Activated CD4-positive, alpha-beta T cell treated with anti-CD3 and anti-CD28 coated beads, Interleukin-2, amount 50 U/mL, for 1 hour (primary cell): ENCODE measurements around the gene CENPV.

Source experiments
- DNase-seq: peaks from one replicate; pipeline ENCODE4 v3.0.0-alpha.2; 2020

The CENPV gene

GRCh38 chr17:16358394-16358793 lies 5.1 kb upstream of the CENPV start:
- DNase-seq = no peak

DNA sequence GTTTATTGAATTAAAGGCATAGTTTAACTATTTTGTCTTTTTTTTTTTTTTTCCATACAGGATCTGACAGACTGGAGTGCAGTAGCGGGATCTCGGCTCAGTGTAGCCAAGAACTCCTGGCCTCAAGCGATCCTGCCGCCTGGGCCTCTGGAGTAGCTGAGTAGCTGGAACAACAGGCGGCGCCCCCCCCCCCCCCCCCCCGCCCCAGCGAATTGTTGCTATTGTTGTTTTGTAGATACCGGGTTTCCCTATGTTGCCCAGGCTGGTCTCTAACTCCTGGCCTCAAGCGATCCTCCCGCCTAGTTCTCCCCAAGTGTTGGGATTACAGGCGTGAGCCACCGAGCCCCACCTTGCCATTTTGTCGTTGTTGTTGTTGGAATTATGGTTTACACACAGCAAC lies 1.3 kb upstream of the CENPV start:
- DNase-seq = no peak

DNA sequence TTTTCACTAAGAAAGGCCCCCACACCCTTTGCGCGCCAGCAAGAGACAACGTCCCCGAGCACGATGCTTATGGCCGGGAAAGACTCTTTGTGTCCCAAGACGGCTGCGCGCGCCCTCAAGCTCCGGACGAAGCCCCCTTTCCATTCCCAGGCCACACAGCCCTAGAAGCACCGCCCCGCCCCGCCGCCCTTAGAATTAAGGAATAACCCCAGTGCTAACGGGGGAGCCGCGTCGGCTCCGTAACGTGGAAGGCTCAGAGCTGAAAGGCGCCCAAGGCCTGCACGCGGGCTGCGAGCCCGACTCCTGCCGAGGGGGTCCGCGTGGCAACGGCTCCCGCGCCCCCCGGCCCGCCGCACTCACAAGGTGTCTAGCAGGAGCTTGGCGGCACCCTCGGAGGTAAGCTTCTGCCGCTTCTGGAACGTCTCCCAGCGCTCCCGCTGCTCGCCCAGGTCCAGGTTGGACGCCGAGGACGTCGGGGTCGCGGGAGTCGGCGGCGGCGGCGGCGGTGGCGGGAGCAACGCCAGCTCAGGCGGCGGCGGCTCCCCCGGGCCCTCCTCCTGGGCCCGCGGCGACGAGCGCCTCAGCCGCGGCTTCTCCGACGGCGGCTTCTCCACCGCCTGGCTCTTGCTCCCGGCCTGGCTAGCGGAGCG lies 477 bp downstream of the CENPV start:
- peak; percentile 21 for DNase-seq

DNA sequence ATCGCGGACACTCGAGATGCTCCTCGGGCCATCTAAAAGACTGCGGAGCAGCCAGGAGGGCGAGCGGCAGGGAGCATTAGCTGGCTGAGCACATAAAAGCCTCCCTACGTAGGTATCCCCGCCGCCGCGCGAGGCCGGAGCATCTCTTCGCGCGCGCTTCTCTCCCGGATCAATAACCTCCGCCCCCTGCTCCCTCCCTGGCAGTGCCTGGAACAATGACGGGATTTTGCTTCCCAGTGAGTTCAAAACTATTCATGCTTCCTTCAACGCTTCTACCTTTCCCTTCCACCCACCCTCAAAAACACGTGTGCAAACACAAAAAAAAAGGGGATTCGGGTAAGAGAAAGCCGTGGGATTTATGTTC lies 984 bp downstream of the CENPV start:
- peak; percentile 17 for DNase-seq

DNA sequence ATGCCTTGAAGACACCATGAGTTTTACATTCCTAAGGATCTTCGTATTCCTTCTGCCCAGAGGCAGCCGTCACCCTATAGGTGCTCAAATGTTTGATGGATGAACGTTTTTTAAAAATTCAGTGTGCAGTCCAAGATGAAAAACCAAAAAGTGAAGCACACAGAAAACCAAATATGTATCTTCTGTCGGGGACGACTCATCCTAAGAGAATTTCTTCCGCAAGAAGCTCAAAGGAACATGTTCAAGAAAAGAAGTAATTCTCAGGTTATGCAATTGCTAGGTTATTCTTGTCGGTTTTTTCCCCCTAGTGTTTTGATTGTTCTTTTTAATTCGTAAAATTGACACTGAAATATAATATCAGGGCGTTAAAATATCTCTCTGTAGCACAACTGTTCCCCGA lies 1.4 kb downstream of the CENPV start:
- no peak for DNase-seq

GRCh38 chr17:16349431-16349830 lies 3.8 kb downstream of the CENPV start:
- DNase-seq = no peak

DNA sequence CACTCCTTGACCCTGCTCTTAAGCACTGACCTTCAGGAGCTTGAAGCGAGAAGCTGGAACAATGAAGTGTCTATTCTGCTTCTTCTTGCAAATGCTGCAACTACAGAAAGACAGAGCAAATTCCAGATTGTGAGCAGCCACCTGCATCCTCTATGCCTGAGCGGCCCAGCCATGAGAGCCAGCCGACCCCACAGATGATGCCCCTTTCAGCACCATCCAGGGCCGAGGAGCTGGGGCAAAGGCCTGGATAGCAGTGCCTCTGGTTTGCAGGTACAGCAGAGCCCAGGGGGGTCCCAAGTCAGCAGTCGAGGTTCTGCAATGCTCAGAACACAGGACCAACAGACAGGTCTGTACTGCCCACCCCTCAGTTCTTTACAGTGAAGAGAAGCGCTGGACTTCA lies 4.7 kb downstream of the CENPV start:
- no peak for DNase-seq

DNA sequence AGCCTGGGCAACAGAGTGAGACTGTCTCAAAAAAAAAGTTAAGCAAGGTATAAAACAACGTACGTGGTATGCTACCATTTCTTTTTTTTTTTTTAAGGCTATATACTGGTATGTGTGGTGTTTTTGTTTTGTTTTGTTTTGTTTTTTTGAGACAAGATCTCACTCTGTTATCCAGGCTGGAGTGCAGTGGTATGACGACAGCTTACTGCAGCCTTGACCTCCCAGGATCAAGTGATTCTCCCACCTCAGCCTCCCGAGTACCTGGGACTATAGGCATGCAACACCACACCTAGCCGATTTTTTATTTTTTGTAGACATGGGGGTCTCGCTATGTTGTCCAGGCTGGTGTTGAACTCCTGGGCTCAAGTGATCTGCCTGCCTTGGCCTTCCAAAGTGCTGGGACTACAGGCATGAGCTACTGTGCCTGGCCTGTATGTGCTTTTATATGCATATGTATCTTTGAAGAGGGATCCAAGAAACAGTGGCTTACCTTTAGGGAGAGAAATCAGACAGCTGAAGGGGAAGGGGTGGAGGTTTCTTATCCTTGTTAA lies 6.5 kb downstream of the CENPV start:
- no peak for DNase-seq

DNA sequence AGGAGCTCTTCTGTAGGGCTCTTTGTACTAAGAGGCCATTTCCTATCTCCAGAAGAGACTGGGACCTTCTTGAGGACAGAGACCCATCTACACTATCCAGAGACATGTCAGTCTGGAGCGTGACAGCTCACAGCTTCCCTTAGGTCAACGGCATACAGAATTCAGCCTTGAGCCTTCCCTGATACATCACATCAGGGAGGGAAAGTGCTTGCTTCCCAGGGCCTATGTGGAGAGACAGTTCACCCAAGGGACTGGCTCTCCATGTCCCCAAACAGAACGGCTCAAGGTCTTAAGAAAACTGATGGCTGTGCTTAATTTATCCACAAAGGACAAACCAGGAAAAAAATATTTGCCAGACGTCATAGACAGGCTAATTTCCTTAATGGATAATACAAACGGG lies 7.7 kb downstream of the CENPV start:
- no peak for DNase-seq

GRCh38 chr17:16343569-16343968 lies 9.7 kb downstream of the CENPV start:
- no peak for DNase-seq

DNA sequence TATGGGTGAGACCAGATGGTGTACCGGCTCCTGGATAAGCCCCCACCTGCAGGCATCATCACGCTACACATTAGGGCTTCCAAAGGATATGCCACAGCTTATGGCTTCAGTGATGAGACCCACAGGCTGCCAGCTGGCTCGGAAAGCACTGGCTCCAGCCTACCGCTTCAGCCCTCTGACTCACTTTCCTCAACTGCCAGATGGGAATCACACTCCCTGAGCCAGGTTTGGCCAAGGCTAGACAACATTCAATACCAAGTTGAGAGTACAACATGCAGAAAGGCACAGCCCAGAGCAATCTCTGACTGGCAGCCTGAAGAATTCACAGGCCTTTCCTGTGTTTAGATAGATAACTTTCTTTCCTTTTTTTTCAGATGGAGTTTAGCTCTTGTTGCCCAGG lies 10.3 kb downstream of the CENPV start:
- DNase-seq = no peak

- no peak for DNase-seq
These were observed 13.3 kb downstream of the CENPV start for GRCh38 chr17:16339959-16340358.

GRCh38 chr17:16339402-16339801 lies 13.9 kb downstream of the CENPV start:
- DNase-seq = no peak

- DNase-seq = no peak
These were observed 14.9 kb downstream of the CENPV start for GRCh38 chr17:16338391-16338790.

DNA sequence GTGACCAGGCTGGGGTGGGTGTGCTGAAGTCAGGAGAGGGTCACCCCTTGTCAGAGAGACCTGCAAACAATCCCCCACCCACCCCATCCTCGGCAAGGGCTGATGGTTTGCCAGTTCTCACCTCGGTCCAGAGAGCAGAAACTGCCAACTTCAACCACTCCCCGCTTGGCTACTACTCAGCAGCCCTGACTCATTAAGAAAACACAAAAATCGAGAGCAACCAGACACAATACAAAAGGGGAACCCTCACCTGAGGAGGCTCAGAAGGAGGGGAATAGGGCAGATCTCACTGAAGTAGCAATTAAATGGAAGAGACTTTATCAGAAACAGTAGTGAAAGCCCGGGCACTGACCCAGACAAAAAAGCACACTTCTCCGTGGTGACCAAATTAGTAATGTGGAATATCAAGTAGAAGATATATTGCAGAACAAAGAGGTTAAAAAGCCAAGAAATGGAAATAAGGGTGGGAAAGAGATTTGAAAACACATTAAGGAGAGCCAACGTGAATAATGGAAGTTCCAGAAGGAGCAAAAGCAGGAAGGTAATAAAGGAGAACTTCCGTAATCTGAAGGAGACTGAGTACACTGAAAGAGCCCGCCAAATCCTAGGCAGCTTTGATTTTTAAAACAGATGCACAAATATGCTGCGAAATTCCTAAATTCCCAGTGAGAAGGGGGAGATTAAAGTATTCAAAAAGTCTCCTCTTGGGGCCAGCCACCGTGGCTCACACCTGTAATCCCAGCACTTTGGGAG lies 23.6 kb downstream of the CENPV start:
- DNase-seq = no peak

GRCh38 chr17:16328997-16329396 lies 24.3 kb downstream of the CENPV start:
- no peak for DNase-seq

DNA sequence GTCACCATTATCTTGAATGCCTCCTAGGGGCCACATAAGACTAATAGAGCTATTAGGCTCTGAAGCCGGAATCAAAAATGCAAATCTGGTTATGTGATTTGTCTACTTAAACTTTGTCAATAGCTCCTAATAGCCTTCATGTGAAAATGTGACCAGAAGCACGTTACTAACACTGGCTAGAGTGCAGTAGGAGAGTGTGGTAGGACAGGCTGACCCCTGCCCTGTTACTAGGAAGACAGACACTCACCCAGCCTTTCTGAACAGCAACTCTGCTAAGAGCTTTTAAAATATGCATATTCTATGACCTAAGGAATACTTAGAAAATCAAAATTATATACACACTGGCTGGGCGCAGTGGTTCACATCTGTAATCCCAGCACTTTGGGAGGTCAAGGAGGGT lies 26.3 kb downstream of the CENPV start:
- DNase-seq = no peak

DNA sequence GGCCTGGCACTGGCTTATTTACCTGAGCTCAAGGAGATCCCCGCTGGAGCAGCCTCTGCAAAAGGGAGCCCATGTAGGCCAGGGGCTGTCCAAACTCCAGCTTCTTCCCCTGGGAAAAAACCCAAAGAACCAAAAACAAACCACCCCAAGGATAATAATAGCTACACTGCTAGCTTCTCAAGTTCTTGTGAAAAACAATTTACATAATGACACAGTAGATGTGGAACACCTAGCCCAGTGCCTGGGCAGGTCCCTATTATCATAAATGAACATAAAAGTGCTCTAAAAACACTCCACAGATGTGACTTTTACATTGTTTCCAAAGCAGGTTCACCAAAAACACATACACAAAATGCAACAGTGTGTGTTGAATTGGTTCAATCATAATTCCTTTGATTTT lies 27.3 kb downstream of the CENPV start:
- DNase-seq = no peak

GRCh38 chr17:16322636-16323035 lies 30.6 kb downstream of the CENPV start:
- no peak for DNase-seq

GRCh38 chr17:16319969-16320368 lies 33.3 kb downstream of the CENPV start:
- DNase-seq = no peak

DNA sequence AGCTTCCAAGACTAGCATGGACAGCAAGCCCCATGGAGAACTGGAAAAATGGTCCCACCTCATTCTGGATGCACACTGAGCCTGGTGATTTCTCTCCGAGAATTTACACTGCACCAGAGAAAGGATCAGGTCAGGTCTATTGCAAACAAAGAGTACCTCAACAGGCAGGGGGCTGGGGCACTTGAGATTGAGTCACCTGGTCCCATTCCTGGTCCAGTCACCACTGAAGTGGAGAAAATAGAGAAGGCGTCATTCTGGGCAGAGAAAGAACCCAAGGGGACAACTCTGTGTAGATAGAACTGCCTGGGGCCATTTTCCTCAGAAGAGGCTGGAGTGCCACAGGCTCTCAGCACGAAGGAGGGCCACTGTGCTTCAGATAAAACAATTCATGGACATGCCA lies 38.4 kb downstream of the CENPV start:
- no peak for DNase-seq

GRCh38 chr17:16314189-16314588 lies 39.1 kb downstream of the CENPV start:
- DNase-seq = no peak

DNA sequence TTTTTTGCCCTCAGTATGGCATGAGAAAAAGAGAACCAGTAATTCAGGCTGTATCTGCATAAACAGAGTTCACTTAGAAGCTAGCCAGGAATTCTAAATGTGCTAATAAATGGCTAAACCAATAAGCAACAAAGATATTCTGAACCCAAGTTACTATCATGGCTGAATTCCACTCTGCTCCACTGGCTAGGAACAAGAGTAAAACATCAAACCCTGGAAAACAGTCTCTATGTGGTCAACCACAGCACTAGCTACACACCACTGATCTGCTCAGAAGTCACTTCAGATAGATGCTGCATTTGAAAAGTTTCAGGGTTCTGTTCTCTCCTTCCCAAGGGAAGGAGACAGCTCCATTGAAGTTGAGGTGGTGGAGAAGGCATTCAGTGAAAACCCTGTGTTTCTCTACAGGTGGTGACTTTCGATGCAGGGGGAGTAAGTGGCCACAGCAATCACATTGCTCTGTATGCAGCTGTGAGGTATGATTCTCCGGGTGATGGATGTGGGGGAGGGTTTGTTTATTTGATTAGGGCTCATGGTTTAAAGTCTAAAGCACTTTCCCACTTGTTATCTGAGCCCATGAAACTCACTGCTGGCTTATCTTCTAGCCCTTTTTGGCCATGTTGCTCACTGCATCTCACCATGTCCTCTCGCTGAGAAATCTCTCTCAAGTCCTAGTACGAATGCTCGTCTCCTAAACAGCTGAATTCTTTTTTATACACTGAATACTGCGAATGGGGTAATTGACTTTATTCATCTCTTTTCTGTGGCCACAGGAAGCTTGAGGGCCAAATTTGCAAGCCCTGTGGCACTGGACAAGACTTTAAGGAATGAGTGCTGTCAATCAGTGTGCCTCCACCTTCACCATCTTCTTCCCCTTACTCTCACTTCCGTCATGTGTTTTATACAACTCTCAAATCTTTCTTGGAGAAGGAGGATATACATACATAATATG lies 39.9 kb downstream of the CENPV start:
- DNase-seq = no peak
